GM12801 (cell line): Measurements from ENCODE around the gene TSR1.

Source experiments
- CTCF ChIP-seq: IDR thresholded peaks from one replicate; pipeline ENCODE4 v1.5.1; 2011; ENCODE audit warnings: control low read depth; ENCODE audit not compliant: insufficient read length; ENCODE audit errors: extremely low read depth

Gene TSR1

DNA sequence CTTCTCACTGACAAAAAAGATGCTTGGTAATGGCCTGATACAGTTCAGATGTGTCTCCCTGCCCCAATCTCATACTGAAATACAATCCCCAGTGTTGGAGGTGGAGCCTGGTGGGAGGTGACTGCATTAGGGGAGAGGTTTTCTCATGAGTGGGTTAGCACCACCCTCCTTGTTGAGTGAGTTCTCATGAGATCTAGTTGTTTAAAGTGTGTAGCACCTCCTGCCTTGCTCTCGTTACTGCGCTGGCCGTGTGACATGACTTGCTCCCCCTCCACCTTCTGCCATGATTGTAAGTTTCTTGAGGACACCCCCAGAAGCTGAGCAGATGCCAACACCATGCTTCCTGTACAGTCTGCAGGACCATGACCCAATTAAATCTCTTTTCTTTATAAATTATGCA lies 5.0 kb downstream of the TSR1 start:
- no peak for TF ChIP-seq CTCF

DNA sequence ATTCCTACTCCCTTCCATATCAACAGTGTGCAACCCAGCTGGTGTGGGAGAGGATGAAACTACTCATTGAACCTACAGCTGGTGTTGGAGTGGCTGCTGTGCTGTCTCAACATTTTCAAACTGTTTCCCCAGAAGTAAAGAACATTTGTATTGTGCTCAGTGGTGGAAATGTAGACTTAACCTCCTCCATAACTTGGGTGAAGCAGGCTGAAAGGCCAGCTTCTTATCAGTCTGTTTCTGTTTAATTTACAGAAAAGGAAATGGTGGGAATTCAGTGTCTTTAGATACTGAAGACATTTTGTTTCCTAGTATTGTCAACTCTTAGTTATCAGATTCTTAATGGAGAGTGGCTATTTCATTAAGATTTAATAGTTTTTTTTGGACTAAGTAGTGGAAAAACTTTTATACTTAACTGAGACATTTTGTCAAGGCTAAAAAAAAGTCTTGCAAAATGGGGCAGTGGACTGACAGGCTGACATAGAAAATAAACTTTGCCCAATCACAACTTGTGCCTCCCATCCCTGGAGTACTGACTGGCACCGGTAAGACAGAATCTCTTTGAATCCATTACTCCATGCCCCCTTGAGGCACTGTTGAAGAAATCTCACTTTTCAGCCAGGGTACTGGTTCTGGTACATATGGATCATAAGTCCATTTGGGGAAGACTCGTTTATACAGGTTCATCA lies 12.5 kb downstream of the TSR1 start:
- TF ChIP-seq CTCF, result no peak

DNA sequence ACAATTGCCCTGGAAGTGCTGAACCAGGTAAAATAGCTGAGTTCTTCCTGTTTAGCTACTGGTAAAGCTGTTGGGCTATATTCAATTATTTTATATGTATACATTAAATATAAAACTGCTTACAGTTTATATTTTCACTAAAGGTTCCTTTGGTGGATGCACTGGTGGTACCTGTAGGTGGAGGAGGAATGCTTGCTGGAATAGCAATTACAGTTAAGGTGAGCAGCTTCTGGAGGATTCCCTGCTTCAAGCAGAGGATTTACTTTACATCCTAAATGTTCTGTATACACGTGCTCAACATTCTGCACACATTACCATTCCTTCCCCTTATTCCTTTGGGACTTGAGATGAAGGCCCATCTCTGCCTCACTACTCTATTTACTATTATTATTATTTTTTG lies 14.9 kb downstream of the TSR1 start:
- TF ChIP-seq CTCF, result no peak

- TF ChIP-seq CTCF, result no peak
Observed at GRCh38 chr17:2319051-2319450, 17.2 kb downstream of the TSR1 start.

DNA sequence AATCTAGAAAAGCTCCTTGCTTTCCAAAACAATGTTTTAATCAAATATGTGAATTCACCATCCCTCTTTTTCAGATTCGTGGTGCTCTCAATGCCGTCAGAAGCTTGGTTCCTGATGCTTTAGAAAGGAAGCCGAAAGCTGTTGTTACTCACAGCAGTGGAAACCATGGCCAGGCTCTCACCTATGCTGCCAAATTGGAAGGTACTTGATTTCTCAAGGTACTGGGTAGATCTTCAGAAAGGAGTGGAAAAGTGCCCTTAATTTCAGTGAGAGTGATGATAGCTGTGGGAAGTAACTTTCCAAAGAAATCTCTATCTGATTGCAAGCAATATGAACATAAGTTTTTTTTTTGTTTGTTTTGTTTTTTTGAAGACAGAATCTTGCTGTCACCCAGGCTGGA lies 18.5 kb downstream of the TSR1 start:
- TF ChIP-seq CTCF, result no peak

DNA sequence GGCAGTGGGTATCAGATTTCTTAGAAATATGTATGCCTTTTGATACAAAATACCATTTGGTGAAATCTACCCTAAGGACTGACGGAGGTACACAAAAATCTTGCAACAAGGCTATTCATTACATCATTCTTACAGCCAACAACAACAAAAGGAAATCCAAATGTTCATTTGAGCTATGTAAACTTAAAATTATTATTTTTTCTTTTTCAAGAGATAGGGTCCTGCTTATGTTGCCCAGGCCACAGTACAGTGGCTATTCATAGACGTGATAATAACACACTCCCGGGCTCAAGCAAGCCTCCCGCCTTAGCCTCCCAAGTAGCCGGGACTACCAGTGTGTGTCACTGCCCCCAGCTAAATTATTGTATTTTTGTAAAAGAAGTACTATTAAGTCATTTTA lies 23.5 kb downstream of the TSR1 start:
- TF ChIP-seq CTCF, result no peak

GRCh38 chr17:2309338-2310154 lies 26.7 kb downstream of the TSR1 start:
- no peak for TF ChIP-seq CTCF
